H1 (cell line): ENCODE measurements around the gene TBC1D23. TPM values are rescaled to one million over a fixed set of nuclear protein-coding genes. Genes with fewer than 3 reads are reported as not detected.

Experiments used
- CTCF ChIA-PET: fragments of 300-600 bp; sonication (Branson Sonifier 250); formaldehyde crosslinking; loops from one replicate; lab custom pipeline; 2021; ENCODE audit not compliant: partially characterized antibody; lab: Charles Lee
- POLR2A ChIA-PET: fragments of 300-600 bp; sonication (Branson Sonifier 250); formaldehyde crosslinking; loops from one replicate; lab custom pipeline; 2021; ENCODE audit warnings: inconsistent platforms; ENCODE audit not compliant: partially characterized antibody; lab: Charles Lee
- DNase-seq, 2 experiments: peaks; one replicate each; pipeline versions ENCODE4 v3.0.0 to v3.0.0-alpha.2; 2010 to 2022; ENCODE audit warnings: low spot score in 2 of 2, low read depth in 1 of 2, mixed read lengths in 1 of 2
- FAIRE-seq: peaks from 2 replicates; lab custom pipeline; 2011; peaks lifted over from hg19 to GRCh38; lab: Jason Lieb, UNC
- H2AFZ ChIP-seq: 2 replicates; pipeline ENCODE4 v1.8.1; 2012; ENCODE audit warnings: low read length, inconsistent platforms
- H2AK5ac ChIP-seq: 2 replicates; pipeline ENCODE4 v1.6.1; 2013; ENCODE audit warnings: low read depth, low read length
- H2BK120ac ChIP-seq: replicated peaks from 2 replicates; pipeline ENCODE3; 2013; ENCODE audit warnings: low read depth, low read length, inconsistent platforms
- H2BK12ac ChIP-seq: 2 replicates; pipeline ENCODE4 v1.6.1; 2013; ENCODE audit warnings: low read depth, low read length
- H2BK15ac ChIP-seq: 2 replicates; pipeline ENCODE4 v1.6.1; 2013; ENCODE audit warnings: low read length
- H2BK20ac ChIP-seq: 2 replicates; pipeline ENCODE4 v1.6.1; 2013; ENCODE audit warnings: low read length
- H2BK5ac ChIP-seq: 2 replicates; pipeline ENCODE4 v1.6.1; 2013; ENCODE audit warnings: low read depth, low read length
- H3K14ac ChIP-seq: 2 replicates; pipeline ENCODE4 v1.6.1; 2013; ENCODE audit warnings: inconsistent platforms; ENCODE audit not compliant: insufficient read length
- H3K18ac ChIP-seq: 2 replicates; pipeline ENCODE4 v1.6.1; 2013; ENCODE audit warnings: low read length; ENCODE audit errors: extremely low read depth
- H3K23ac ChIP-seq: 2 replicates; pipeline ENCODE4 v1.6.1; 2013; ENCODE audit warnings: inconsistent platforms; ENCODE audit not compliant: insufficient read length
- H3K23me2 ChIP-seq: 2 replicates; pipeline ENCODE4 v1.6.1; 2013; ENCODE audit warnings: low read depth, low read length
- H3K27ac ChIP-seq: 2 replicates; pipeline ENCODE4 v1.6.1; 2011; ENCODE audit warnings: low read depth, low read length, inconsistent platforms
- H3K27me3 ChIP-seq, 4 experiments: replicated peaks in 1 of 4; 1 replicate in 1 of 4; 2 replicates in 3 of 4; pipeline versions ENCODE4 v1.6.1 to v1.8.1; 2011 to 2013; ENCODE audit warnings: low read length in 3 of 4, mild to moderate bottlenecking in 3 of 4, inconsistent platforms in 2 of 4, mixed read lengths in 2 of 4, moderate library complexity in 1 of 4; ENCODE audit not compliant: control insufficient read depth in 3 of 4, insufficient read depth in 3 of 4; ENCODE audit errors: extremely low read depth in 1 of 4
- H3K36me3 ChIP-seq, 4 experiments: 2 replicates each; pipeline versions ENCODE4 v1.6.1 to v1.8.1; 2011 to 2013; ENCODE audit warnings: mild to moderate bottlenecking in 4 of 4, low read length in 3 of 4, moderate library complexity in 2 of 4, control low read depth in 1 of 4, inconsistent platforms in 1 of 4; ENCODE audit not compliant: insufficient read depth in 4 of 4, control insufficient read depth in 2 of 4
- H3K4ac ChIP-seq: replicated peaks from 2 replicates; pipeline ENCODE3; 2013; ENCODE audit warnings: low read length, low read depth, mixed read lengths, inconsistent platforms; ENCODE audit not compliant: insufficient read length
- H3K4me1 ChIP-seq, 4 experiments: replicated peaks in 1 of 4; 1 replicate in 1 of 4; 2 replicates in 3 of 4; pipeline versions ENCODE4 v1.6.1 to v1.8.1; 2011 to 2013; ENCODE audit warnings: low read length in 3 of 4, inconsistent platforms in 2 of 4, mixed read lengths in 1 of 4; ENCODE audit not compliant: insufficient read depth in 4 of 4, control insufficient read depth in 3 of 4
- H3K4me2 ChIP-seq, 2 experiments: 2 replicates each; pipeline versions ENCODE4 v1.6.1 to v1.8.1; 2011 to 2013; ENCODE audit warnings: low read depth in 2 of 2, low read length in 2 of 2, control low read depth in 1 of 2, inconsistent platforms in 1 of 2, mild to moderate bottlenecking in 1 of 2; ENCODE audit not compliant: insufficient read depth in 1 of 2
- H3K4me3 ChIP-seq, 4 experiments: fragments of 200-600, 300-600 bp in 1 of 4; sonication (generic), shearing (Covaris generic), sonication (Bioruptor Twin) in 1 of 4; 2 replicates each; pipeline versions ENCODE4 v1.5.1 to v1.8.1; 2011 to 2016; ENCODE audit warnings: low read length in 4 of 4, low read depth in 3 of 4, control low read depth in 2 of 4, inconsistent platforms in 2 of 4, mild to moderate bottlenecking in 2 of 4, mixed read lengths in 1 of 4, moderate library complexity in 1 of 4; ENCODE audit not compliant: insufficient read depth in 2 of 4; ENCODE audit errors: extremely low read depth in 1 of 4
- H3K56ac ChIP-seq: replicated peaks from 2 replicates; pipeline ENCODE3; 2013; ENCODE audit warnings: low read depth, mild to moderate bottlenecking, mixed read lengths, low read length, inconsistent platforms; ENCODE audit not compliant: insufficient read length
- H3K79me1 ChIP-seq: 2 replicates; pipeline ENCODE4 v1.6.1; 2013; ENCODE audit warnings: low read depth, low read length, control low read depth
- H3K79me2 ChIP-seq, 2 experiments: 2 replicates each; pipeline versions ENCODE4 v1.6.1 to v1.8.1; 2012 to 2013; ENCODE audit warnings: low read length in 2 of 2, mild to moderate bottlenecking in 2 of 2, inconsistent platforms in 1 of 2; ENCODE audit not compliant: insufficient read depth in 2 of 2, control insufficient read depth in 1 of 2
- H3K9ac ChIP-seq, 4 experiments: replicated peaks in 1 of 4; 1 replicate in 1 of 4; 2 replicates in 3 of 4; pipeline versions ENCODE4 v1.6.1 to v1.8.1; 2011 to 2013; ENCODE audit warnings: low read depth in 3 of 4, low read length in 3 of 4, control low read depth in 2 of 4, mild to moderate bottlenecking in 2 of 4, moderate library complexity in 2 of 4, inconsistent platforms in 1 of 4; ENCODE audit errors: extremely low read depth in 1 of 4
- H3K9me3 ChIP-seq, 2 experiments: 2 replicates each; pipeline versions ENCODE4 v1.6.1 to v1.8.1; 2012 to 2013; ENCODE audit warnings: mild to moderate bottlenecking in 2 of 2, moderate library complexity in 2 of 2, control low read depth in 1 of 2, inconsistent platforms in 1 of 2, low read depth in 1 of 2, low read length in 1 of 2, mixed read lengths in 1 of 2; ENCODE audit not compliant: insufficient read depth in 2 of 2
- H4K20me1 ChIP-seq, 2 experiments: replicated peaks in 1 of 2; 2 replicates each; pipeline versions ENCODE3 to v1.8.1; 2011 to 2013; ENCODE audit warnings: inconsistent platforms in 2 of 2, low read length in 2 of 2, mild to moderate bottlenecking in 1 of 2; ENCODE audit not compliant: insufficient read depth in 2 of 2, control insufficient read depth in 1 of 2
- H4K5ac ChIP-seq: 2 replicates; pipeline ENCODE4 v1.6.1; 2013; ENCODE audit warnings: low read length, low read depth, mixed read lengths, inconsistent platforms; ENCODE audit not compliant: insufficient read length
- H4K8ac ChIP-seq: 2 replicates; pipeline ENCODE4 v1.8.0; 2013; ENCODE audit warnings: mild to moderate bottlenecking, moderate library complexity, low read length, inconsistent platforms; ENCODE audit not compliant: insufficient read depth; ENCODE audit errors: extremely low read depth
- H4K91ac ChIP-seq: replicated peaks from 2 replicates; pipeline ENCODE3; 2013; ENCODE audit warnings: low read length, mixed read lengths, inconsistent platforms; ENCODE audit not compliant: insufficient read length
- BRCA1 ChIP-seq: IDR thresholded peaks from 2 replicates; pipeline ENCODE4 v1.6.1; 2012; ENCODE audit warnings: low read depth, low read length, improper control_type of control experiment
- CHD2 ChIP-seq: IDR thresholded peaks from 2 replicates; pipeline ENCODE4 v1.6.1; 2012; ENCODE audit warnings: low read length, improper control_type of control experiment
- JUN ChIP-seq: IDR thresholded peaks from 2 replicates; pipeline ENCODE4 v1.6.1; 2011; ENCODE audit warnings: low read depth, mild to moderate bottlenecking, improper control_type of control experiment, low read length
- SIX5 ChIP-seq: IDR thresholded peaks from 2 replicates; pipeline ENCODE4 v1.6.1; 2011; ENCODE audit warnings: mild to moderate bottlenecking, low read depth, low read length
- TAF7 ChIP-seq: optimal IDR thresholded peaks from 2 replicates; pipeline ENCODE3; 2011; ENCODE audit warnings: low read depth, mild to moderate bottlenecking, inconsistent platforms, low read length, moderate library complexity, borderline replicate concordance
- ZNF274 ChIP-seq: IDR thresholded peaks from 2 replicates; pipeline ENCODE4 v1.7.0; 2012; ENCODE audit warnings: low read length, borderline replicate concordance; ENCODE audit errors: extremely low read depth
- WGBS, 2 experiments: shearing (Covaris generic) in 1 of 2; methylation state at CpG; one replicate each; pipeline versions ENCODE4 v1.1.6 to v1.1.7; 2013 to 2015; ENCODE audit warnings: low lambda C conversion rate in 2 of 2, mixed read lengths in 2 of 2, inconsistent platforms in 1 of 2, low coverage in 1 of 2, missing lambda C conversion rate in 1 of 2; ENCODE audit not compliant: insufficient replicate concordance in 2 of 2, insufficient coverage in 1 of 2, insufficient read length in 1 of 2; ENCODE audit errors: extremely low coverage in 1 of 2, missing lambda C conversion rate in 1 of 2; 5-methylcytosine and 5-hydroxymethylcytosine counted together
- polyA plus RNA-seq, 7 experiments: library from polyadenylated mRNA; depleted of rRNA in 3 of 7; stranded (reverse) in 5 of 7; unstranded in 2 of 7; fragments of >200 nt in 5 of 7; fragments of 200-250 nt in 2 of 7; gene quantifications; 1 replicate in 5 of 7; 2 replicates in 1 of 7; 4 replicates in 1 of 7; pipeline versions ENCODE4 v1.2.1 to v1.2.3, GENCODE V29; 2011 to 2013; ENCODE audit warnings: missing spikeins in 2 of 7, mixed read lengths in 2 of 7
- total RNA-seq: library from RNA; stranded (reverse); fragmentation: NEBNext Ultra II Directional; extraction: Animal tissue kit (Norgen Biotek cat#: 25700); gene quantifications from 2 replicates; pipeline ENCODE4 v1.2.1, GENCODE V29; 2021
- TF ChIP-seq, protein P1 (sequence below), 3 experiments: IDR thresholded peaks; 1 replicate in 2 of 3; 2 replicates in 1 of 3; pipeline versions ENCODE4 v1.5.1 to v1.6.1; 2011; ENCODE audit warnings: low read length in 3 of 3, mild to moderate bottlenecking in 3 of 3, inconsistent platforms in 2 of 3, low read depth in 1 of 3, moderate library complexity in 1 of 3; ENCODE audit not compliant: insufficient read depth in 1 of 3; ENCODE audit errors: control extremely low read depth in 1 of 3

Gene TBC1D23
- total and polyA plus RNA-seq, 2 of the 8 experiments (the other 6 are each of a cell fraction or from before 2014, with no cell fraction given), result 6.4 to 29.3 TPM

DNA sequence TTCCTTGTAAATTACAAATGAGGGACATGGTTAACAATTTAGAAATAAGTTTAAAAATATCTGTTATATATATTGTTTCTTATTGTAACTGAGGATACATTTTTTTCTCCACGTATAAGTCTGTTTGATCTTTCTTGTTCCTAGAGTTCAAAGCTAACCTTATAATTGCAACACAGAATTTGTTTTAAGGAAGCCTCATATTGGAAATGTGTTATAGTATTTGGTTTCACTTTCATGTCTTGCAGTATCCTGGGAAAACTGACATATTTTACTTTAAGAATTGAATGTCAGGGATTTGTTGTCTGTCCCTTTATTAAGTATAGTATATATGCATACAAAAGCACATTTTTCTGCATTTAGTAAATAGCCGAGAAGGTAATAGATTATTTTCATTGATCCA lies 50.2 kb downstream of the TBC1D23 start:
- no peak for FAIRE-seq
- CTCF ChIA-PET, result no interaction called here

More for the DNA sequence above, 50.2 kb downstream of the TBC1D23 start:
- H3K9ac ChIP-seq, result no peak overlapping the region
- WGBS, 2 experiments, result 87% methylated on average over 2 of the region's 2 CpGs; no CpG with 5 or more reads in 1 of the 2 experiments
- no peak overlapping the region for H2BK12ac ChIP-seq
- no peaks in the 10 kb centered on the region for H3K23me2 ChIP-seq
- H3K79me1 ChIP-seq, result no peaks in the 10 kb centered on the region
- peaks cover 0 to 3% (median 0%) of the 10 kb centered on the region in 4 experiments; a peak in 2 of 7 replicates for H3K4me1 ChIP-seq
- no peaks in the 10 kb centered on the region for H3K79me2 ChIP-seq
- H3K56ac ChIP-seq, result no peak overlapping the region
- no peak overlapping the region for H3K4me2 ChIP-seq
- H2BK120ac ChIP-seq, result no peak overlapping the region
- no peaks in the 10 kb centered on the region for H4K20me1 ChIP-seq
- no peak overlapping the region for H2BK5ac ChIP-seq
- no peak for DNase-seq
- no peak overlapping the region for H3K27ac ChIP-seq
- H3K27me3 ChIP-seq, result no peaks in the 10 kb centered on the region
- H2BK20ac ChIP-seq, result no peak overlapping the region
- POLR2A ChIA-PET, result interaction anchor here (0.6 kb wide), 1 partner anchor 164 kb away, joined by 3 read pairs; no protein-coding TSS in a partner anchor
- H3K18ac ChIP-seq, result no peak overlapping the region
- no peak overlapping the region for H3K14ac ChIP-seq
- H3K36me3 ChIP-seq, result peaks cover 0 to 5% (median 0%) of the 10 kb centered on the region in 4 experiments; a peak in 1 of 8 replicates
- H3K9me3 ChIP-seq, result no peaks in the 10 kb centered on the region
- no peak overlapping the region for H4K8ac ChIP-seq
- H3K23ac ChIP-seq, result no peak overlapping the region
- no peak overlapping the region for H4K5ac ChIP-seq
- H2AFZ ChIP-seq, result no peak overlapping the region
- TF ChIP-seq, protein P1, sequence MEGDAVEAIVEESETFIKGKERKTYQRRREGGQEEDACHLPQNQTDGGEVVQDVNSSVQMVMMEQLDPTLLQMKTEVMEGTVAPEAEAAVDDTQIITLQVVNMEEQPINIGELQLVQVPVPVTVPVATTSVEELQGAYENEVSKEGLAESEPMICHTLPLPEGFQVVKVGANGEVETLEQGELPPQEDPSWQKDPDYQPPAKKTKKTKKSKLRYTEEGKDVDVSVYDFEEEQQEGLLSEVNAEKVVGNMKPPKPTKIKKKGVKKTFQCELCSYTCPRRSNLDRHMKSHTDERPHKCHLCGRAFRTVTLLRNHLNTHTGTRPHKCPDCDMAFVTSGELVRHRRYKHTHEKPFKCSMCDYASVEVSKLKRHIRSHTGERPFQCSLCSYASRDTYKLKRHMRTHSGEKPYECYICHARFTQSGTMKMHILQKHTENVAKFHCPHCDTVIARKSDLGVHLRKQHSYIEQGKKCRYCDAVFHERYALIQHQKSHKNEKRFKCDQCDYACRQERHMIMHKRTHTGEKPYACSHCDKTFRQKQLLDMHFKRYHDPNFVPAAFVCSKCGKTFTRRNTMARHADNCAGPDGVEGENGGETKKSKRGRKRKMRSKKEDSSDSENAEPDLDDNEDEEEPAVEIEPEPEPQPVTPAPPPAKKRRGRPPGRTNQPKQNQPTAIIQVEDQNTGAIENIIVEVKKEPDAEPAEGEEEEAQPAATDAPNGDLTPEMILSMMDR (IDR thresholded peaks at IDR 0.05; ENCODE audit: control extremely low read depth in 1 of 3, insufficient read depth in 1 of 3, low read depth in 1 of 3, low read length in 3 of 3), result no peak
- TF ChIP-seq BRCA1, result no peak
- no peak for TF ChIP-seq JUN
- TF ChIP-seq TAF7, result no peak
- no peak for TF ChIP-seq CHD2
- TF ChIP-seq SIX5, result no peak
- no peak for TF ChIP-seq ZNF274
- H3K4ac ChIP-seq, result no peak overlapping the region
- H2BK15ac ChIP-seq, result no peak overlapping the region
- H3K4me3 ChIP-seq, result no peak overlapping the region
- H4K91ac ChIP-seq, result no peak overlapping the region
- no peak overlapping the region for H2AK5ac ChIP-seq
